ENCODE results near the gene TCF25.
"Not testable (repeated sequence)": the region's sequence is repeated elsewhere in the genome, so short reads cannot be mapped to it uniquely, and the experiment has no call there.

TCF25 gene

DNA sequence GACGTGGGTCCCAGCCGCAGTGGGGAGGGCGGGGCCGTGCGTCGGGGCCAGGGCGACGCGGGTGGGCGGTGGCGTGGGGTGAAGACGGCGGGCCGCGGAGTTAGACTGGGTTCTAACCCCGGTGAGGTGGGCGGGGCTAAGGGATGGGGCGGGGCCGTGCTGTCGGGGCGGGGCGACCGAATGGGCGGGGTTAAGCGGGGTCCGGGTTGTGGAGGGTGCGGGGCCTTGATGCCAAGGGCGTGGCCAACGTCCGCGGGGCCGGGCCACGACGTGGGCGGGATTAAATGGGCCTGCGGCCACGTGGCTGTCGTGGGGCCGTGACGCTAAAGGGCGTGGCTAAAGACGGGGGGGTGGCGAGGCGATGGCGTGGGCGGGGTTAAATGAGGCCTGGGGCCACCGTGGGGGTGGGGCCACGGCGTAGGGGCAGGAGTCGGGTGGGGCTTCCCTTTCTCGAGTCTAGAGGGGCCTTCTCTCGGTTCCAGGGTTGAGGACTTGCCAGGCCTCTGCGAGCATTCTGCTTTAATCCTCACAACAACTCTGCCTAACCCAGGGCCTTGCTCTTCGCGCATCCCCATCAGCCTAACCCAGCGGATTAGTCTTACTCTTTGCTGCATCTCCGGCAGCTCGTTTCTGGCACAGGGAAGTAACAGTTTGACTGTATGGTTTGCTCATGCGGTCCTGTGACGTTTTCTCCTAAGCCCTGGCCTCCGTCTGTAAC lies 739 bp downstream of the TCF25 start:
- in situ Hi-C loops (cut with HindIII; ENCODE audit: low sequenced_read_pairs), result no loop called here

DNA sequence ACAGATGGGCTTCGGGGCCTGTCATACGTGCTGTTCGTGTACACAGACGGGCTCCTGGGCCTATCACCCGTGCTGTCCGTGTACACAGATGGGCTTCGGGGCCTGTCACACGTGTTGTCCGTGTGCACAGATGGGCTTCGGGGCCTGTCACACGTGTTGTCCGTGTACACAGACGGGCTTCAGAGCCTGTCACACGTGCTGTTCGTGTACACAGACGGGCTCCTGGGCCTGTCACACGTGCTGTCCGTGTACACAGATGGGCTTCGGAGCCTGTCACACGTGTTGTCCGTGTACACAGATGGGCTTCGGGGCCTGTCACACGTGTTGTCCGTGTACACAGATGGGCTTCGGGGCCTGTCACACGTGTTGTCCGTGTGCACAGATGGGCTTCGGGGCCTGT lies 5.7 kb downstream of the TCF25 start:
- in situ Hi-C loops (cut with HindIII; ENCODE audit: low sequenced_read_pairs), result not testable (repeated sequence)

DNA sequence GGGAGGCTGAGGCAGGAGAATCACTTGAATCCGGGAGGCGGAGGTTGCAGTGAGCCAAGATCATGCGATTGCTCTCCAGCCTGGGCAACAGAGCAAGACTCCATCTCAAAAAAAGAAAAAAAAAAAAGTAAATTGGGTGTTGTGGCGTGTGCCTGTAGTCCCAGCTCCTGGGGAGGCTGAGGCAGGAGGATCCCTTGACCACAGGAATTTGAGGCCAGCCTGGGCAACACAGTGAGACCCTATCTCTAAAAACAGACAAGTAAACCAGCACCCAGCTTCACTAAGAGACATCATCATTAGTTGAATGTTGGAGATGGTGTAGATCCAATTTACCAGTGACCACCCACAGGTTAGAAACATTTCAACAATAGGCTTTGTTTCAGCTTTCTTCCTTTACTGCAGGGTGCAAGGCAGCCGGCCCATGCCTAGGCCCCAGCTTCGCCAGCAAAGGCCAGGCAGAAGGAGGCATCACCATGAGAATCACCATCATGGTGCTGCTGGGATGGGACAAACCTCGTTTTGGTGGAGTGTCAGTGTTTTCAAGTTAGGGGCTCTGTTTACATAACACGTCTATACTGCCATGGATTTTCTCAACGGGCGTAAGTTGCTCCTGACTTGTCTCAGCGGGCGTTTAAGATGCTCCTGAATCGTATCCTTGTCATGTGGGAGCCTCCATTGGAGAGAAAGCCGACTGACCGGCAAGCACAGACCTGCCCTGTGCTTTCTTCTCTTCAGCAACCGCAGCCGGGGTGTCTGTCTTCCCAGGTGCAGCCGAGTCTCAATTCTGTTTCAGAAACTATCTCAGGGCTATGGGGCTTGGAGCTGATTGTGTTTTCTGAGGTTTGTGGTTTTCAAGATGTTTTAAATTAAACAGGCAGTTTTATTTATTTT lies 7.3 kb downstream of the TCF25 start:
- in situ Hi-C loops (cut with HindIII; ENCODE audit: low sequenced_read_pairs), result no loop called here

DNA sequence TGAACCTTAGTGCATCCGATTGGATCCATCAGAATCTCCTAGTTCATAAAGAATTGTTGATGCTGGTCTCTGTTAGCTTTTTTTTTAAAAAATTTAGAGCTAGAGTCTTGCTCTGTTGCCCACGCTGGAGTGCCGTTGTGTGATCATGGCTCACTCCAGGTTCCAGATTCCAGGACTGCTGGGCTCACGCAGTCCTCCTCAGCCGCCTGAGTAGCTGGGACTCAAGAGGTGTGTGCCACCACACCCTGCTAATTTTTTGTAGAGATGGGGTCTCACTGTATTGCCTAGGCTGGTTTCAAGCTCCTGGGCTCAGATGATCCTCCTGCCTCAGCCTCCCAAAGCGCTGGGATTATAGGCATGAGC lies 8.0 kb downstream of the TCF25 start:
- in situ Hi-C loops (cut with HindIII; ENCODE audit: low sequenced_read_pairs), result no loop called here

DNA sequence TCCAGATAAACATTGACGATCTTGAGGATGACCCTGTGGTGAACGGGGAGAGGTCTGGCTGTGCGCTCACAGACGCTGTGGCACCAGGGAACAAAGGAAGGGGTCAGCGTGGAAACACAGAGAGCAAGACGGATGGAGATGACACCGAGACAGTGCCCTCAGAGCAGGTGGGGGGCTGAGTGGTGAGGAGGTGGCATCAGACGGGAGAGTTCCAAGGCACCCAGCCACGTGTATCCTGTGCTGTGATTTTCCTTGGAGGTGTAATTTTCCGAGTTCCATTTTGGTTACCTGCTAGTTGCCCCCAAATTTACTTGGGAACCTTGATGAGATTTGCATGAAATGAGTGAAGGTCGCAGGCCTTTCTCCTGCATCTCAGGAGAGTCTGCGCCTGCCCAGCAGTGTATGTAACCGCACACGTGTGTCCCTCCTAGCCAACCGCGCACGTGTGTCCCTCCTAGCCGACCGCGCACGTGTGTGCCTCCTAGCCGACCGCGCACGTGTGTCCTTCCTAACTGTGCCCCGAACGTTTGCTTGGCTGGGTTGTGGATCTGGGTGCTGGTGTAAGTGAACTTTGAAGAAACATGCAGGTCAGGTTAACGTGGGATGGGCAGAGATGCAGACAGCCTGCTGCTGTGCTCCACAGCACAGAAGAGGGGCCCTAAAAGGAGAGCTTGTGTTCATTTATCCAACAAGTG lies 10.1 kb downstream of the TCF25 start:
- in situ Hi-C loops (cut with HindIII; ENCODE audit: low sequenced_read_pairs), result no loop called here

DNA sequence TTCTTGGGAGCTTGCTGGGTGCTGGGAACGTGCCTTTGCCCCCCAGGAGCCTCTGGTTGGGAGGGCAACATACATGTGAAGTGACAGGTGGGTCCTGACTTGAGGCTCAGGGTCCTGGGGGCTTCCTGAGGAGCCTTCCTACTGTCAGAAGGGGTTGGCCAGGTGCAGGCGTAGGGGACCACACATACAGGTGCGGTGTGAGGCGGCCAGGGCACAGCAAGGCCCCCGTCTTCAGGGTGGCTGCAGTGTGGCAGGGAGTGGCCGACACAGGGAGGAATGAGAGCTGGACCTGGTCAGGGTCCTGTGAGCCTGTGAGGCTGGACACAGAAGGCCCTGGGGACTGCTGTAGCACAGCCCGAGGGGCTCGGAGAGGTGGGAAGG lies 10.6 kb downstream of the TCF25 start:
- in situ Hi-C loops (cut with HindIII; ENCODE audit: low sequenced_read_pairs), result no loop called here

DNA sequence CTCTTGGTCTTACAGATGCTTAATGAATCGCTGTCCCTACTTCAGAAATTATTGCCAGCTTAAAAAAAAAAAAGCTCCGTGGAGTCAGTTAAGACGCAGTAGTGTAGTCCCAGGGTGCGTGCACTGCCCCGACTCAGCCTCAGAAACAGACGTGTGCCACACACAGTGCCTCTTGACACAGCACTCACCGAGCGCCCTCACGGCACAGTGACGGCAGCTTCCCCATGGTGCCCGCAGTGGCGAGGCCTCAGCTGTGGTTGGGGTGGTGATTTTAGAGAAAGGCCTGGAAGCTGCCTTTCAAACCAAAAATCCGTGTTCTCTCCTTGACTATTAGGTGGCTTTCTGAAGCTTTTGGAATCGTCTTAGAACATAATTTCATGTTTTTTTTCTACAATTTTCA lies 13.9 kb downstream of the TCF25 start:
- in situ Hi-C loops (cut with HindIII; ENCODE audit: low sequenced_read_pairs), result no loop called here

DNA sequence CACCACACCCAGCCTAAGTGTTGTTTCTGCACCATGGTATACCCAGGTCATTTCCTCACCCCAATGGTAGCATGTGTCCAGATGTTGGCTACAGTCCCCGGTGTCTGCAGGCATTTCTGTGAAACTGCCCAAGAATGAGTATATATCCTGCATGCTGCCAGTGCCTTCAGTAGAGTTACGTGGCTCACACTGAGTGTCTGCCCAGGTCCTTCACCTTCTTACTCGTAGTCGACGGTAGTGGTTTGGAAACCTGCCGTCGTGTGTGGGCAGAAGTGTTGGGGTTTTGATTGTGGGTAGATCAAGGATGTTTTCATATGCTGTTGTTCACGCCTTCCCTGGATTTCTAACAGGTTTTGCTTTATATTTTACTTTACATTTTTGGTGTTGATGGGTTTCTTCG lies 16.8 kb downstream of the TCF25 start:
- in situ Hi-C loops (cut with HindIII; ENCODE audit: low sequenced_read_pairs), result no loop called here

DNA sequence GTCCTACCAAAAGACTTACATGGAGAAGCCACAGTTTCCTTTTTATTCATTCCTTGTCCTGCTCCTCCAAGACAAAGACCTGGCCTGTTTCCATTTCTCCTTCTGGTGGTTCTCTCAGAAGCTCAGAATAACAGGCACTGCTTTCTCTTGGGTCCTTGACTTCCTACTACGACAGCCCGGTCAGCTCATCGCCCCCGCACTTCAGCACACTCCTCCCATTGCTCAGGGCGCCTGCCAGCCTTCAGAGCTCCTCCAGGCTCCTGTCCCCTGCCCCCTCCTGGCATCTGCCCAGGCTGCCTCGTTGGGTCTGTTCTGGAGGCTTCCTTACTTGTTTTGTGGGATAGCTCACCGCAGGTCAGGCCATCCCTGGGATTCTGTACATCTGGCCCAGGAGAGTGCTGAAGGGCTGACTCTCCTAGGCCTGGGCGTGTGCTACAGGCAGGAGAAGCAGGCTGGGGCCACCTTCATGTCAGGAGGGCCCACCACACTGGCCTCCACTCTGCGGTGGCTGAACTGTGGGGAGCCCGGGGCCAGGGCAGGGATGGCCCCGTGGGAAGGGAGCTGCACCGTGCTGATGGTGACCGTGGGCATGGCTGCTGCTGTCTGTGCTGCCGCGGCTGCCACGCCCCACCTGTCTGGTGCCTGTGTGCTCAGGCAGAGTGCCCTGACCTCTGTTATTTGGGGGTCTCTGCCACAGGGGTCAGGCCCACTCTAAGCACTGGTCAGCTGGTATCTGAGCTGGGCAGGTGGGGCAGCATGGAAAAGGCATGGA lies 17.7 kb downstream of the TCF25 start:
- in situ Hi-C loops (cut with HindIII; ENCODE audit: low sequenced_read_pairs), result no loop called here

DNA sequence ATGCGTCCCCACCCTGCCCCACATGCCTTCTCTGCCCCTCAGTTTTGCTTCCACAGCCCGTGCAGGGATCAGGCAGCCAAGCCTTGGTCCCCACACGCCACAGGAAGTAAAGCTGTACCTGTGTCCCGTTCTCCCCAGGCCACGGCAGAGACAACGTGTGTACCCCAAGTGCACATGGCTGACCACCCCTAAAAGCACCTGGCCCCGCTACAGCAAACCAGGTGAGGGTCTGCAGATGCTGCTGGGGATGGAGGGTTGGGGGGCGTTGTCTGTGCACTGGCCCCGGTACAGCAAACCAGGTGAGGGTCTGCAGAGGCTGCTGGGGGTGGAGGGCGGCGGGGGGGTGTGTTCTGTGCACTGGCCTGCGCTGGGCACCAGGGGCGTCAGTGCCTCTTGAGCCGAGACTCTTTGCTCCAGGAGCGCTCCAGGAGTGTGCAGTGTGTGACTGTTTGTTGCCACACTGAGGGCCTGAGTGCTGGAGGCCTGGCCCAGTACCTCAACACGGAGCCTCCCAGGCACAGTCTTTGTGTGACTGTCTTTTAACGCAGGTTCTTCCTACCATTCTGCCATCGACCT lies 18.8 kb downstream of the TCF25 start:
- in situ Hi-C loops (cut with HindIII; ENCODE audit: low sequenced_read_pairs), result no loop called here

DNA sequence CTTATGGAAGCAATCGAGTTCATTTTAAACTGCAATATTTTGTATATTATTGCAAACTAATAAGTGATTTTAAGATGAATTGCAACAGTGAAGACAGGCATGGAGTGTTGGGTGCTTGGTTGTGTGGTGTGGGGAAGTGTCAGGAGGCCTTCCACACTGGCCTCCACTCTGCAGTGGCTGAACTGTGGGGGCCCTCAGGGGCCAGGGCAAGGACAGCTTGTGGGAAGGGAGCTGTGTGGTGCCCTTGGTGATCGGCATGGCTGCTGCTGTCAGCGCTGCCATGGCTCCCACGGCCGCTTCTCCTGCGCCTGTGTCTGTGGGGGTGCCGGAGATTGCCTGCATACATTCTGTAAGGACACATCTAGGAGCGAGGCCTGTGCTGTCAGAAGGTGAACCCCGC lies 19.2 kb downstream of the TCF25 start:
- in situ Hi-C loops (cut with HindIII; ENCODE audit: low sequenced_read_pairs), result no loop called here

DNA sequence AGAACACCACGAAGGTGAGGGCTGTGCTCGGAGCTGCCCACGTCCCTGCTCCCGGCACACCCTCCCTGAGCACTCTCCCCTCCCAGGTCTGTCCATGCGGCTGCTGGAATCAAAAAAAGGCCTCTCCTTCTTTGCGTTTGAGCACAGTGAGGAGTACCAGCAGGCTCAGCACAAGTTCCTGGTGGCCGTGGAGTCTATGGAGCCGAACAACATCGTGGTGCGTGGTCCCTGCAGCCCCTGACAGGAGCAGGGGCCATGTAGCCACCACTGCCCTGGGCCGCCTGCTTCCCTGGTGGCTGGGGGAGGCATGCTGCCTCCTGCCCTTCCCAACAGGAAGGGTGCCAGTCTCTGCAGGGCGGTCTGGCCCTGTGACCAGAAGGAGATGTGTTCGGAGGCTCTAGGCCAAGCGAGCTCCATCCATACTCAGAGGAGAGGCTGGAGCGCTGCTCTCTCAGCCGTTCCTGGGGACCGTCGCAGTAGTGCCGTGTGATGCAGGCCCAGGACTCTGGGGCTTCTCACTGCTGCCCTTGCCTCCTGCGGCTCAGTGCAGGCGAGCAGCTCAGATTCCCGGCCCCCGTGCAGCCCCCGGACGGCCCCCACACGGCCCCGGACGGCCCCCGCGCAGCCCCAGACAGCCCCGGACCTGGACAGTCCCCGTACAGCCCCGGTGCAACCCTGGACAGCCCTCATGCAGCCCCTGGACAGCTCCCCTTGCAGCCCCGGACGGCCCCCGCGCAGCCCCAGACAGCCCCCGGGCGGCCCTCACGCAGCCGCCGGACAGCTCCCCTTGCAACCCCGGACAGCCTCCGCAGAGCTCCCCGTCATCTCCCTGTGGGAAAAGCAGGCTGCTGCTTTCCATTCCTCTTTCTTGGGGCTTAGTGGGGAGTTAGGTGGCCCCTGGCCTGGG lies 20.5 kb downstream of the TCF25 start:
- in situ Hi-C loops (cut with HindIII; ENCODE audit: low sequenced_read_pairs), result no loop called here

DNA sequence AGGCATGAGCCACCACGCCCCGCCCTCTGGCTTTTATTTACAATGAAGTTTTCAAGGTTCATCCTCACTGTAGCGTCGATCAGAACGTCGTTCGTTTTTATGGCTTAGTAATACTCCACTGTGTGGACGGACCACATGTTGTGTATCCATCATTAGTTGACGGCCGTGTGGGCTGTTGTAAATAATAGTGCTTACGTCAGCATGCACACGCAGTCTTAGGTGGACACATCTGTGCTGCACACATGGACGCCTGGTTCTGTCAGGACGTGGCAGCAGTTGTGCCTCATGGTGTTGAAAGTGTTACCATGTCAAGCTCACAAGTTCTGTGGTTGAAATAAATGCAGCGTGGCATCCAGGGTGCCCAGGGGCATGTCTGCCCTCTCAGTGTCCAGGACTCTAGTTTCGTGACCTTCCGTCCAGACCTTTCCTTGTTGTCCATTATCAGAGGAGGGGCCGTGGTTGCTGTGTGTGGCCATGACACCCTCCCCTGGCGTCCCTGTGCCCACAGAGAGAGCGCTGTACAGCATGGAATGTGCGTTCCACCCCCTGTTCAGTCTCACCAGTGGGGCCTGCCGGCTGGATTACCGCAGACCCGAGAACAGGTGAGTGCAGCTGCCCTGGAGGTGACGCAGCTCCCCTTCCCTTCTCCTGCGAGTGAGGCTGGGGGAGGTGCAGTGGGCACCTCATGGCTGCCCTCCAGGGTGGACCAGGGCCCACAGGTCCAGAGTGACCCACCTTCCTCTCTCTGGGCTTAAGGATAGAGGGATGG lies 22.3 kb downstream of the TCF25 start:
- in situ Hi-C loops (cut with HindIII; ENCODE audit: low sequenced_read_pairs), result no loop called here

DNA sequence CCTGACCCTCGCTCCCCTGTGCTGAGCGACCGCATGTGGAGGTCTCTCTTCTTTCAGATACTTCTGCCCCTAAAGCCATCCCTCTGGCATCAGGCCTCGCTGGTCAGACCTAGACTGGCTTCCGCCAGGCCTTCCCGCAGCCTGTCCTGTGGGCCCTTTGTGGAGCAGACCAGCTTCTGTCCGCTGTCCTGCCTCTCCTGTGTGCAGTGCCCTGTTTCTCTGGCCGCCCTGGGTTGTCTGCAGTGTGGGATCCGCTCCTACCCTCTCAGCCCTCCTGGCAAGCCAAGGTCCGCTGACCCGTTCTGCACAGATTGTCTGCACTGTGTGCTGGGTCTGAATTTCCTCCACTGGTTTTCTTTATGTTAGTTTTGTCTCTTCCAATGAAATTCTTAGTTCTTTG lies 23.8 kb downstream of the TCF25 start:
- in situ Hi-C loops (cut with HindIII; ENCODE audit: low sequenced_read_pairs), result no loop called here

DNA sequence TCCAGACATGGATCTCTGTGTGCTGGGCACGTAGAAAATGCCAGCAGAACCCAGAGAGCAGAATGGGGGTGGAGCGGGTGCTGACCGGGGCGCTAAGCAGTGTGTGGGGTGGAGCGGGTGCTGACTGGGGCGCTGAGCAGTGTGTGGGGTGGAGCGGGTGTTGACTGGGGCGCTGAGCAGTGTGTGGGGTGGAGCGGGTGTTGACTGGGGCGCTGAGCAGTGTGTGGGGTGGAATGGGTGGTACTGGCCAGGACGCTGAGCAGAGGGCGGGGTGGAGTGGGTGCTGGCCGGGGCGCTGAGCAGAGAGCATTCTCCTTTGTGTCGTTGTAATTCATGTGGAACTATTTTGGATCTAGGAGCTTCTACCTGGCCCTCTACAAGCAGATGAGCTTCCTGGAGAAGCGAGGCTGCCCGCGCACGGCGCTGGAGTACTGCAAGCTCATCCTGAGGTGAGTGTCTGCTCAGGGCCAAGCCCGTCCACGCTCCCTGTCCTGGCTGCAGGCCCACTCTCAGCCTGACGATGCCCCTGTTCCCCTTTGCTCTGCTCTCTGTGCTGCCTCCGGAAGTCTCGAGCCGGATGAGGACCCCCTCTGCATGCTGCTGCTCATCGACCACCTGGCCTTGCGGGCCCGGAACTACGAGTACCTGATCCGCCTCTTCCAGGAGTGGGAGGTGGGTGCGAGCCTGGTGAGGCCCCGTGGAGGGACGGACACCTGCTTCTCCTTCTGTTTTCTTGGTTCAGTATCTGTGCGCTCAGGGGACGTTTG lies 25.0 kb downstream of the TCF25 start:
- in situ Hi-C loops (cut with HindIII; ENCODE audit: low sequenced_read_pairs), result no loop called here

DNA sequence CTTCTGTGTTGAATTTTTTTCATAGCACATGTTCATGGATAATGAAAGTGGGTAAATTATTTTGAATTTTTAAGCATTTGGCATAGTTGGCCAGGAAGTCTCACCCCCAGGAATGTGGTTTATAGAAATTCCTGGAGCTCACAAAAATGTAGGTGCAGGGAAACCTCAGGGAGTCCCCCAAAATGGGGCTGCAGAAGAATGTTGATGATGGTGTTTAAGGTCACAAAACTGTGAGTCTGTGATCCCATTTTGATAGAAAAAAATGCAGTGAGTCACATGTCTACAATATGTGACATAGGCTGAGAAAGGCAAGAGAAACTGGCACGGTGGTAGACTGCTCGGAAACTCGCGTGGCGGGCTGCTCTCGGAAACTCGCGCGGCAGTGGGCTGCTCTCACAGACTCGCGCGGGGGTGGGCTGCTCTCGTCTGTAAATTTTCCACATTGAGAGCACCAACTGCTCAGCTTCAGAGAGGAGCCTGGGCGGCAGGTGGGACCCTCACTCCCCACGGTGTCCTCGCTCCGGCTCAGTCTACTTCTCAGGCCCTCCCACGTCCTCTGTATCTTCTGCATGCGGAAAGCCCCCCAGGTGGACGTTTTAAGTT lies 26.6 kb downstream of the TCF25 start:
- in situ Hi-C loops (cut with HindIII; ENCODE audit: low sequenced_read_pairs), result no loop called here

DNA sequence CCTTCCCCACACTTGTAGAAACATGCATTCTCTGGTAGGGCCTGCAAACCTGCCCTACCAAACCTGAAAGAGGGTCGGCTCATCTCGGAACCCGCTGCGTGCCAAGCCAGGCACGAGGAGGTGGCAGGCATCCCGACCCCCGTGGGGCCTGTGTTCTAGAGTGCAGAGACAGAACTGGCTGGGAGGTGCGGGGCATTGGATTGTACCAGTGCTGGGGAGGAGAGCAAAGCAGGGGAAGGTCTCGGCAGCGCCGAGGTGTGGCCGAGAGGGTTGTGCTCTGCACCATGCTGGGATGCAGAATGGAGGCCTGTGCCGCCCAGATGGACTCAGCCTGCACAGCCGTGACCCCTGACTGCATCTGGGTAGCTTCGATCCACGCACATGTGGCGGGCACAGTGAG lies 27.5 kb downstream of the TCF25 start:
- in situ Hi-C loops (cut with HindIII; ENCODE audit: low sequenced_read_pairs), result no loop called here

DNA sequence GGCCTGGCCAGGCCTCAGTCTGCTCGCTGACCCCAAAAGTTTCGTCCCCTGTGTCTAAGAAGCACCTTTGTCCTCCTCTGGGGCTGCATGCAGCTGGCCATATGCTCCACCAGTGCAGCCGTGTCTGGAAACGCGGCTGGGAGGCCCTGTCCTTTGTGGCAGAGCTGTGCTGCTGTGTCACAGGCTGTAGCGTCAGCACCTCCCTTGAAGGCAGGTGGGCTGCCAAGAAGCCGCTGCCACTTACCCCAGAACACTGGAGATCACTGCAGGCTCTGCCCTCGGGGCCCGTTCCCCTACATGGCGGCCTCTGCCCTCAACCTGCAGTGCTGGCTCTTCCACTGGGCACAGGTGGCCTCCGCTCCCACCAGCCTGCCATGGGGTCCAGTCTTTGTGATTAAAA lies 29.6 kb downstream of the TCF25 start:
- in situ Hi-C loops (cut with HindIII; ENCODE audit: low sequenced_read_pairs), result no loop called here

All from DLD1 (cell line).